ENCODE measurements around the gene CHRM5. TPM values are rescaled to one million over a fixed set of nuclear protein-coding genes. Genes with fewer than 3 reads are reported as not detected.

CHRM5 gene
- total RNA-seq, 1 experiment from 2014 or later = not detected

GRCh38 chr15:34038871-34039789, 70.8 kb downstream of the CHRM5 start, which contains the start of gene AVEN:
Gene AVEN, minus strand, starts transcription at chr15:34039204. Its CDS starts 158 bp downstream, at chr15:34039046.
- BruUV-seq (replicated peaks) = TSS peak; percentile 72
- Histone ChIP-seq H3F3A (ENCODE audit: insufficient read depth, low read depth) (no peaks in the 10 kb centered on the region), H3K9me3 (ENCODE audit: insufficient read depth, low read depth) (no peaks in the 10 kb centered on the region), H3K27ac (no peak within 1 kb of the TSS), H3K9me2 (ENCODE audit: insufficient read depth) (no peaks in the 10 kb centered on the region), H3K4me1 (replicated peaks; ENCODE audit: insufficient read depth) (peaks cover 7% of the 10 kb centered on the region; the same call in 1 of the 2 replicates), H3K4me2 (peak within 1 kb of the TSS; percentile 90), H3K79me2 (ENCODE audit: low read depth) (peaks cover 5% of the 10 kb centered on the region), H3K27me3 (ENCODE audit: insufficient read depth, low read depth) (no peaks in the 10 kb centered on the region), H4K20me1 (ENCODE audit: insufficient read depth) (no peaks in the 10 kb centered on the region), H3K36me3 (ENCODE audit: low read depth) (no peaks in the 10 kb centered on the region), H2AFZ (peak within 1 kb of the TSS; percentile 89), H3K4me3 (peak within 1 kb of the TSS; percentile 62)
- intact Hi-C loops (cut with micrococcal nuclease; ENCODE audit: unreplicated experiment) = no loop called here
- ChIA-PET CTCF (interaction anchor here (0.6 kb wide), 1 partner anchor 23 kb away, joined by 7 read pairs; no protein-coding TSS in a partner anchor), POLR2A (ENCODE audit: unreplicated experiment) (interaction anchor here (1.3 kb wide), 1 partner anchor 10 kb away, joined by 5 read pairs; no protein-coding TSS in a partner anchor)
- TF ChIP-seq, protein P1, sequence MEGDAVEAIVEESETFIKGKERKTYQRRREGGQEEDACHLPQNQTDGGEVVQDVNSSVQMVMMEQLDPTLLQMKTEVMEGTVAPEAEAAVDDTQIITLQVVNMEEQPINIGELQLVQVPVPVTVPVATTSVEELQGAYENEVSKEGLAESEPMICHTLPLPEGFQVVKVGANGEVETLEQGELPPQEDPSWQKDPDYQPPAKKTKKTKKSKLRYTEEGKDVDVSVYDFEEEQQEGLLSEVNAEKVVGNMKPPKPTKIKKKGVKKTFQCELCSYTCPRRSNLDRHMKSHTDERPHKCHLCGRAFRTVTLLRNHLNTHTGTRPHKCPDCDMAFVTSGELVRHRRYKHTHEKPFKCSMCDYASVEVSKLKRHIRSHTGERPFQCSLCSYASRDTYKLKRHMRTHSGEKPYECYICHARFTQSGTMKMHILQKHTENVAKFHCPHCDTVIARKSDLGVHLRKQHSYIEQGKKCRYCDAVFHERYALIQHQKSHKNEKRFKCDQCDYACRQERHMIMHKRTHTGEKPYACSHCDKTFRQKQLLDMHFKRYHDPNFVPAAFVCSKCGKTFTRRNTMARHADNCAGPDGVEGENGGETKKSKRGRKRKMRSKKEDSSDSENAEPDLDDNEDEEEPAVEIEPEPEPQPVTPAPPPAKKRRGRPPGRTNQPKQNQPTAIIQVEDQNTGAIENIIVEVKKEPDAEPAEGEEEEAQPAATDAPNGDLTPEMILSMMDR (conservative IDR thresholded peaks at IDR 0.05) = no peak
- no peak for TF ChIP-seq EZH2 (IDR thresholded peaks at IDR 0.05; ENCODE audit: low read depth)
- DNase-seq = no peak

DNA sequence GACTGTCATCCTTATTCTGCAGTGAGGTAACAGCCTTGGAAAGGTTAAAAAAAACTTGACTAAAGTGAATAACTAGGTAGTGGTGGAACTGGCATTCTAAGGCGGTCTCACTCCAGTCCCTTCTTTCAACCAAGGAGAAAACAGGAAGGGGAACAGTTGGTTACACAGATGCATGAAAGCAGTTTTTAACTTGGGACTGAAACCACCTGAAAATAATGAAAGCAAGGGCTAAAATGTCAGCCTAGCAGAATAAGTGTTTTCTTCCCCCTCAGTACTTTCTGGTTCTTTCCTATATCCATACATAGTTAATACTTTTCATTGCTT, 71.5 kb downstream of the CHRM5 start:
- Histone ChIP-seq H2AFZ (no peak overlapping the region), H3K36me3 (ENCODE audit: low read depth) (no peaks in the 10 kb centered on the region), H3K79me2 (ENCODE audit: low read depth) (peaks cover 5% of the 10 kb centered on the region), H4K20me1 (ENCODE audit: insufficient read depth) (no peaks in the 10 kb centered on the region), H3K9me2 (ENCODE audit: insufficient read depth) (no peaks in the 10 kb centered on the region), H3K4me3 (peak overlapping the region; percentile 62; the same call in 1 of the 2 replicates), H3K4me1 (replicated peaks; ENCODE audit: insufficient read depth) (peaks cover 7% of the 10 kb centered on the region; the same call in 1 of the 2 replicates), H3K9me3 (ENCODE audit: insufficient read depth, low read depth) (no peaks in the 10 kb centered on the region), H3F3A (ENCODE audit: insufficient read depth, low read depth) (no peaks in the 10 kb centered on the region), H3K4me2 (peak overlapping the region; percentile 90), H3K27ac (no peak overlapping the region), H3K27me3 (ENCODE audit: insufficient read depth, low read depth) (no peaks in the 10 kb centered on the region)
- TF ChIP-seq EZH2 (IDR thresholded peaks at IDR 0.05; ENCODE audit: low read depth) = no peak
- TF ChIP-seq, protein P1 (conservative IDR thresholded peaks at IDR 0.05) = no peak
- intact Hi-C loops (cut with micrococcal nuclease; ENCODE audit: unreplicated experiment) = no loop called here
- POLR2A ChIA-PET (ENCODE audit: unreplicated experiment) = interaction anchor here (1.3 kb wide), 1 partner anchor 9 kb away, joined by 5 read pairs; no protein-coding TSS in a partner anchor
- DNase-seq = no peak
- CTCF ChIA-PET = no interaction called here
- BruUV-seq (replicated peaks) = no TSS peak

DNA sequence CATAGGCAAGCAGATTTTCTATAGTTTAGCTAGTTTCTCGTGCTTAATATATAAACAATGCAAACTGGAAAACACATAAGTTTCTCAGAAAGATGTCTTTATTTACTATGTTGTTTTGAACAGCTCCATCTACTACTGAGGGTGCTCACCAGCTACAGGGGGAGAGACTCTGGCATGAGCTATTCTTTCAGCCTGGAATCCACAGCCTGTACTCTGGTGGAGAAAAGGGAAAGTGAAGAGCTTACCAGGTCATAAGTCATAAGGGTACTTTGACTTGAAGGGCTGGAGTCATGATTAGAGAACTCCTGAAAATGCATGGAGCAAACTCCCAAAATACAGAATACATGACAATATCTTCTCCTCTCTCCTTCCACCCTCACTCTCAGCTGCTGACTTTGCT, 75.1 kb downstream of the CHRM5 start:
- TF ChIP-seq EZH2 (IDR thresholded peaks at IDR 0.05; ENCODE audit: low read depth) = no peak
- TF ChIP-seq, protein P1 (conservative IDR thresholded peaks at IDR 0.05) = no peak
- H3K4me3 ChIP-seq = no peak overlapping the region
- H3K4me1 ChIP-seq (replicated peaks; ENCODE audit: insufficient read depth) = peaks cover 16% of the 10 kb centered on the region
- no peak for DNase-seq
- no peak overlapping the region for H3K27ac ChIP-seq
- CTCF ChIA-PET = no interaction called here
- H3F3A ChIP-seq (ENCODE audit: insufficient read depth, low read depth) = peaks cover 4% of the 10 kb centered on the region; the same call in 1 of the 2 replicates
- no TSS peak for BruUV-seq (replicated peaks)
- intact Hi-C loops (cut with micrococcal nuclease; ENCODE audit: unreplicated experiment) = no loop called here
- POLR2A ChIA-PET (ENCODE audit: unreplicated experiment) = no interaction called here
- H3K79me2 ChIP-seq (ENCODE audit: low read depth) = peaks cover 5% of the 10 kb centered on the region
- no peaks in the 10 kb centered on the region for H3K9me2 ChIP-seq (ENCODE audit: insufficient read depth)
- no peaks in the 10 kb centered on the region; the same call in 1 of the 2 replicates for H3K9me3 ChIP-seq (ENCODE audit: insufficient read depth, low read depth)
- no peak overlapping the region for H3K4me2 ChIP-seq
- no peaks in the 10 kb centered on the region for H3K36me3 ChIP-seq (ENCODE audit: low read depth)
- no peaks in the 10 kb centered on the region for H4K20me1 ChIP-seq (ENCODE audit: insufficient read depth)
- H3K27me3 ChIP-seq (ENCODE audit: insufficient read depth, low read depth) = no peaks in the 10 kb centered on the region
- no peak overlapping the region for H2AFZ ChIP-seq

All from PC-9 (cell line).